HG02970 (cell line): Measurements from ENCODE around the gene NR4A1.
"Not testable (repeated sequence)": the region's sequence is repeated elsewhere in the genome, so short reads cannot be mapped to it uniquely, and the experiment has no call there.

Source experiments
- ATAC-seq: cut with Tn5 transposase; IDR thresholded peaks from one replicate; pipeline ENCODE4 v1.9.1; 2021; ENCODE audit warnings: mild to moderate bottlenecking, moderate library complexity, moderate number of reproducible peaks; ENCODE audit not compliant: unreplicated experiment, low FRiP score

The NR4A1 gene

GRCh38 chr12:52089491-52089890, 38.2 kb downstream of the NR4A1 start:
- no peak for ATAC-seq

GRCh38 chr12:52090291-52090690, 39.0 kb downstream of the NR4A1 start:
- no peak for ATAC-seq

GRCh38 chr12:52091061-52091460, 39.8 kb downstream of the NR4A1 start:
- ATAC-seq = no peak

GRCh38 chr12:52091869-52092268, 40.6 kb downstream of the NR4A1 start:
- ATAC-seq = no peak

GRCh38 chr12:52093346-52093745, 42.1 kb downstream of the NR4A1 start:
- no peak for ATAC-seq

- ATAC-seq = no peak
Observed at GRCh38 chr12:52096332-52097044, 45.2 kb downstream of the NR4A1 start.

GRCh38 chr12:52097045-52097666, 45.9 kb downstream of the NR4A1 start:
- no peak for ATAC-seq

GRCh38 chr12:52104431-52105089, 53.3 kb downstream of the NR4A1 start:
- ATAC-seq = not testable (repeated sequence)
